Nephron progenitor cell (in vitro differentiated cells): Measurements from ENCODE around the gene TSHZ2.

ENCODE experiments used
- DNase-seq: peaks from one replicate; pipeline ENCODE4 v3.0.0; 2021
- H3K27ac Mint-ChIP-seq: 2 replicates; pipeline ENCODE4 v1.8.0; 2021; ENCODE audit warnings: mild to moderate bottlenecking, moderate library complexity, mixed read lengths
- H3K27me3 Mint-ChIP-seq: 2 replicates; pipeline ENCODE4 v1.8.0; 2021; ENCODE audit warnings: mild to moderate bottlenecking, low read depth, mixed read lengths; ENCODE audit not compliant: poor library complexity
- H3K36me3 Mint-ChIP-seq: 2 replicates; pipeline ENCODE4 v1.8.0; 2021; ENCODE audit warnings: low read depth, mixed read lengths
- H3K4me1 Mint-ChIP-seq: 2 replicates; pipeline ENCODE4 v1.8.0; 2021; ENCODE audit warnings: mixed read lengths
- H3K4me3 Mint-ChIP-seq: 2 replicates; pipeline ENCODE4 v1.8.0; 2021; ENCODE audit warnings: mild to moderate bottlenecking, moderate library complexity, mixed read lengths
- H3K9me3 Mint-ChIP-seq: 2 replicates; pipeline ENCODE4 v1.8.0; 2021; ENCODE audit warnings: mild to moderate bottlenecking, moderate library complexity, mixed read lengths
- CTCF ChIP-seq: fragments of 200-600 bp; sonication (generic); IDR thresholded peaks from 2 replicates; pipeline ENCODE4 v1.5.0; 2021; ENCODE audit warnings: antibody characterized with exemption

Gene TSHZ2

GRCh38 chr20:52972190-52972937 lies at the start of gene TSHZ2:
Gene TSHZ2 (plus strand): TSS chr20:52972358. CDS start chr20:52973294, 936 bp downstream.
- H3K4me3 Mint-ChIP-seq: peak within 1 kb of the TSS; percentile 97
- H3K27ac Mint-ChIP-seq: peak within 1 kb of the TSS; percentile 99
- peaks cover 2% of the 10 kb centered on the region for H3K36me3 Mint-ChIP-seq
- H3K9me3 Mint-ChIP-seq: peaks cover 13% of the 10 kb centered on the region
- no peak for TF ChIP-seq CTCF
- H3K27me3 Mint-ChIP-seq: no peaks in the 10 kb centered on the region
- peak; percentile 74 for DNase-seq
- H3K4me1 Mint-ChIP-seq: peaks cover 45% of the 10 kb centered on the region

GRCh38 chr20:52922436-52922835 lies 49.7 kb upstream of the TSHZ2 start:
- peaks cover 6% of the 10 kb centered on the region for H3K9me3 Mint-ChIP-seq
- DNase-seq: no peak
- no peak for TF ChIP-seq CTCF
- peaks cover 7% of the 10 kb centered on the region for H3K27me3 Mint-ChIP-seq
- peak overlapping the region; percentile 65 for H3K27ac Mint-ChIP-seq
- no peaks in the 10 kb centered on the region for H3K36me3 Mint-ChIP-seq
- no peak overlapping the region for H3K4me3 Mint-ChIP-seq
- H3K4me1 Mint-ChIP-seq: peaks cover 67% of the 10 kb centered on the region

GRCh38 chr20:52923123-52923937 lies 48.8 kb upstream of the TSHZ2 start:
- Mint-ChIP-seq H3K27ac (peak overlapping the region; percentile 6), H3K27me3 (peaks cover 5% of the 10 kb centered on the region), H3K4me1 (peaks cover 67% of the 10 kb centered on the region), H3K4me3 (no peak overlapping the region), H3K36me3 (no peaks in the 10 kb centered on the region), H3K9me3 (peaks cover 6% of the 10 kb centered on the region)
- TF ChIP-seq CTCF: no peak
- DNase-seq: no peak

GRCh38 chr20:52924411-52925271 lies 47.5 kb upstream of the TSHZ2 start:
- peaks cover 59% of the 10 kb centered on the region for H3K4me1 Mint-ChIP-seq
- H3K27ac Mint-ChIP-seq: no peak overlapping the region
- H3K27me3 Mint-ChIP-seq: peaks cover 5% of the 10 kb centered on the region
- H3K4me3 Mint-ChIP-seq: peak overlapping the region; percentile 10
- H3K9me3 Mint-ChIP-seq: peaks cover 6% of the 10 kb centered on the region
- TF ChIP-seq CTCF: no peak
- DNase-seq: no peak
- no peaks in the 10 kb centered on the region for H3K36me3 Mint-ChIP-seq

- Mint-ChIP-seq H3K27ac (peak overlapping the region; percentile 24), H3K27me3 (peaks cover 5% of the 10 kb centered on the region), H3K4me3 (no peak overlapping the region), H3K36me3 (no peaks in the 10 kb centered on the region), H3K9me3 (peaks cover 6% of the 10 kb centered on the region), H3K4me1 (peaks cover 41% of the 10 kb centered on the region)
- TF ChIP-seq CTCF: no peak
- no peak for DNase-seq
These were observed 45.7 kb upstream of the TSHZ2 start for GRCh38 chr20:52926505-52926904.
